MM.1S (cell line): ENCODE results near the gene CTCF.

Experiments
- DNase-seq: peaks from one replicate; pipeline ENCODE4 v3.0.0-alpha.2; 2015
- H2AFZ ChIP-seq: fragments of 300-600 bp; sonication (generic); 2 replicates; pipeline ENCODE4 v1.6.0; 2016; ENCODE audit warnings: antibody characterized with exemption, low read length
- H3F3A ChIP-seq: fragments of 300-600 bp; sonication (generic); 2 replicates; pipeline ENCODE4 v1.6.1; 2016; ENCODE audit warnings: mild to moderate bottlenecking, antibody characterized with exemption, low read length, moderate library complexity, mixed read lengths; ENCODE audit not compliant: insufficient read depth
- H3K27ac ChIP-seq: fragments of 300-600 bp; sonication (generic); 2 replicates; pipeline ENCODE4 v1.5.1; 2016; ENCODE audit warnings: mild to moderate bottlenecking, low read length
- H3K27me3 ChIP-seq: fragments of 300-600 bp; sonication (generic); replicated peaks from 2 replicates; pipeline ENCODE4 v1.6.0; 2016; ENCODE audit warnings: low read length; ENCODE audit not compliant: insufficient read depth
- H3K36me3 ChIP-seq: fragments of 300-600 bp; sonication (generic); replicated peaks from 2 replicates; pipeline ENCODE4 v1.6.1; 2016; ENCODE audit warnings: mild to moderate bottlenecking, low read length, mixed read lengths; ENCODE audit not compliant: insufficient read depth
- H3K4me1 ChIP-seq: fragments of 300-600 bp; sonication (generic); 2 replicates; pipeline ENCODE4 v1.6.1; 2016; ENCODE audit warnings: low read length, mixed read lengths
- H3K4me2 ChIP-seq: fragments of 300-600 bp; sonication (generic); 2 replicates; pipeline ENCODE4 v1.6.0; 2016; ENCODE audit warnings: low read depth, low read length
- H3K4me3 ChIP-seq: fragments of 300-600 bp; sonication (generic); 2 replicates; pipeline ENCODE4 v1.5.1; 2016; ENCODE audit warnings: low read length, mixed read lengths
- H3K79me2 ChIP-seq: fragments of 300-600 bp; sonication (generic); 2 replicates; pipeline ENCODE4 v1.6.1; 2016; ENCODE audit warnings: mixed run types, low read length, mixed read lengths
- H3K9ac ChIP-seq: fragments of 300-600 bp; sonication (generic); 2 replicates; pipeline ENCODE4 v1.6.1; 2016; ENCODE audit warnings: low read length, mixed read lengths
- H3K9me2 ChIP-seq: fragments of 300-600 bp; sonication (generic); replicated peaks from 2 replicates; pipeline ENCODE4 v1.6.1; 2016; ENCODE audit warnings: mild to moderate bottlenecking, low read length, mixed read lengths; ENCODE audit not compliant: insufficient read depth
- H3K9me3 ChIP-seq: fragments of 300-600 bp; sonication (generic); replicated peaks from 2 replicates; pipeline ENCODE4 v1.6.1; 2016; ENCODE audit warnings: mild to moderate bottlenecking, low read length, mixed read lengths; ENCODE audit not compliant: insufficient read depth
- H4K20me1 ChIP-seq: fragments of 300-600 bp; sonication (generic); 2 replicates; pipeline ENCODE4 v1.6.1; 2016; ENCODE audit warnings: mild to moderate bottlenecking, low read length, moderate library complexity, mixed read lengths; ENCODE audit not compliant: insufficient read depth
- EZH2 ChIP-seq: fragments of 300-600 bp; sonication (generic); optimal IDR thresholded peaks from 2 replicates; pipeline ENCODE3; 2017; ENCODE audit warnings: low read depth, mild to moderate bottlenecking, antibody characterized with exemption, low read length, mixed read lengths
- EZH2phosphoT487 ChIP-seq: fragments of 300-600 bp; sonication (generic); IDR thresholded peaks from 2 replicates; pipeline ENCODE4 v1.6.1; 2018; ENCODE audit warnings: antibody characterized with exemption, low read length
- TF ChIP-seq, protein P1 (sequence below): fragments of 300-600 bp; sonication (generic); IDR thresholded peaks from 2 replicates; pipeline ENCODE4 v1.5.1; 2016; ENCODE audit warnings: antibody characterized with exemption, low read length, mixed read lengths

Gene CTCF

GRCh38 chr16:67653789-67654402 lies 91.6 kb downstream of the CTCF start:
- Histone ChIP-seq H4K20me1 (no peaks in the 10 kb centered on the region), H3K4me1 (peaks cover 2% of the 10 kb centered on the region; the same call in 1 of the 2 replicates), H3F3A (peaks cover 4% of the 10 kb centered on the region; the same call in 1 of the 2 replicates), H3K9me2 (no peaks in the 10 kb centered on the region), H3K9me3 (no peaks in the 10 kb centered on the region), H3K36me3 (no peaks in the 10 kb centered on the region), H3K79me2 (peaks cover 17% of the 10 kb centered on the region), H3K9ac (no peak overlapping the region), H3K4me2 (no peak overlapping the region), H3K27me3 (no peaks in the 10 kb centered on the region), H2AFZ (no peak overlapping the region), H3K4me3 (no peak overlapping the region), H3K27ac (no peak overlapping the region)
- TF ChIP-seq, protein P1, sequence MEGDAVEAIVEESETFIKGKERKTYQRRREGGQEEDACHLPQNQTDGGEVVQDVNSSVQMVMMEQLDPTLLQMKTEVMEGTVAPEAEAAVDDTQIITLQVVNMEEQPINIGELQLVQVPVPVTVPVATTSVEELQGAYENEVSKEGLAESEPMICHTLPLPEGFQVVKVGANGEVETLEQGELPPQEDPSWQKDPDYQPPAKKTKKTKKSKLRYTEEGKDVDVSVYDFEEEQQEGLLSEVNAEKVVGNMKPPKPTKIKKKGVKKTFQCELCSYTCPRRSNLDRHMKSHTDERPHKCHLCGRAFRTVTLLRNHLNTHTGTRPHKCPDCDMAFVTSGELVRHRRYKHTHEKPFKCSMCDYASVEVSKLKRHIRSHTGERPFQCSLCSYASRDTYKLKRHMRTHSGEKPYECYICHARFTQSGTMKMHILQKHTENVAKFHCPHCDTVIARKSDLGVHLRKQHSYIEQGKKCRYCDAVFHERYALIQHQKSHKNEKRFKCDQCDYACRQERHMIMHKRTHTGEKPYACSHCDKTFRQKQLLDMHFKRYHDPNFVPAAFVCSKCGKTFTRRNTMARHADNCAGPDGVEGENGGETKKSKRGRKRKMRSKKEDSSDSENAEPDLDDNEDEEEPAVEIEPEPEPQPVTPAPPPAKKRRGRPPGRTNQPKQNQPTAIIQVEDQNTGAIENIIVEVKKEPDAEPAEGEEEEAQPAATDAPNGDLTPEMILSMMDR = no peak
- no peak for TF ChIP-seq EZH2phosphoT487
- TF ChIP-seq EZH2 = no peak
- DNase-seq = no peak

- DNase-seq = no peak
- no peak overlapping the region for H3K4me2 ChIP-seq
- no peaks in the 10 kb centered on the region for H3K36me3 ChIP-seq
- H3K9ac ChIP-seq = no peak overlapping the region
- H3K4me3 ChIP-seq = no peak overlapping the region
- peaks cover 6% of the 10 kb centered on the region for H3K4me1 ChIP-seq
- no peak overlapping the region for H2AFZ ChIP-seq
- H3K9me2 ChIP-seq = no peaks in the 10 kb centered on the region
- peaks cover 4% of the 10 kb centered on the region; the same call in 1 of the 2 replicates for H3F3A ChIP-seq
- peaks cover 19% of the 10 kb centered on the region for H3K79me2 ChIP-seq
- H3K27ac ChIP-seq = no peak overlapping the region
- H3K9me3 ChIP-seq = no peaks in the 10 kb centered on the region
- no peaks in the 10 kb centered on the region for H4K20me1 ChIP-seq
- no peak for TF ChIP-seq EZH2phosphoT487
- no peak for TF ChIP-seq EZH2
- TF ChIP-seq, protein P1 = no peak
- H3K27me3 ChIP-seq = no peaks in the 10 kb centered on the region
Observed at GRCh38 chr16:67654403-67654911, 92.1 kb downstream of the CTCF start.

- no peak for DNase-seq
- Histone ChIP-seq H3K4me2 (no peak overlapping the region), H3K9me2 (no peaks in the 10 kb centered on the region), H3K27ac (no peak overlapping the region), H3K9ac (no peak overlapping the region), H4K20me1 (no peaks in the 10 kb centered on the region), H3K4me3 (no peak overlapping the region), H2AFZ (no peak overlapping the region), H3K79me2 (peaks cover 25% of the 10 kb centered on the region), H3K36me3 (no peaks in the 10 kb centered on the region), H3K9me3 (no peaks in the 10 kb centered on the region), H3K4me1 (peaks cover 6% of the 10 kb centered on the region), H3K27me3 (no peaks in the 10 kb centered on the region), H3F3A (peaks cover 6% of the 10 kb centered on the region)
- no peak for TF ChIP-seq EZH2
- TF ChIP-seq, protein P1 = no peak
- TF ChIP-seq EZH2phosphoT487 = no peak
Observed at GRCh38 chr16:67655363-67655762, 93.0 kb downstream of the CTCF start.
